HepG2 (cell line): ENCODE results near the gene HEPACAM2. TPM values are rescaled to one million over a fixed set of nuclear protein-coding genes. Genes with fewer than 3 reads are reported as not detected.

Experiments used
- ATAC-seq: fragments of 200-7000 bp; cut with Tn5 transposase; 3 replicates; pipeline ENCODE4 v1.9.1; 2020; ENCODE audit warnings: mild to moderate bottlenecking, moderate library complexity
- BruUV-seq: library from RNA; stranded (reverse); fragments of 400-500 nt; replicated peaks from 2 replicates; lab custom pipeline; 2021; lab: Mats Ljungman, UMichigan
- CTCF ChIA-PET: fragments of 300-600 bp; formaldehyde crosslinking; extraction: SDS; loops from one replicate; lab custom pipeline; 2021; ENCODE audit warnings: low total read pairs, inconsistent platforms, low intra/inter-chr PET ratio; lab: Yijun Ruan, JAX
- POLR2A ChIA-PET: fragments of 350-600 bp; sonication (Branson Sonifier 250); formaldehyde crosslinking; loops from one replicate; lab custom pipeline; 2020; ENCODE audit warnings: antibody characterized with exemption, inconsistent platforms; lab: Yijun Ruan, JAX
- DNase-seq: peaks from one replicate; pipeline ENCODE4 v3.0.0-alpha.2; 2015; ENCODE audit warnings: low spot score
- FAIRE-seq: peaks from 3 replicates; lab custom pipeline; 2011; peaks lifted over from hg19 to GRCh38; lab: Jason Lieb, UNC
- H2AFZ ChIP-seq: one replicate; pipeline ENCODE4 v1.6.1; 2011; ENCODE audit warnings: low read length, inconsistent platforms
- H3K27ac ChIP-seq: fragments of 300-600 bp; 3 replicates; pipeline ENCODE4 v1.8.0; 2011; ENCODE audit warnings: mixed run types, mild to moderate bottlenecking, mixed read lengths, low read length, inconsistent platforms; ENCODE audit not compliant: insufficient read depth; ENCODE audit errors: extremely low read length
- H3K27me3 ChIP-seq, 2 experiments: fragments of 200-600 bp in 1 of 2; 2 replicates in 1 of 2; 3 replicates in 1 of 2; pipeline versions ENCODE4 v1.6.0 to v1.8.0; 2011; ENCODE audit warnings: low read length in 2 of 2, mild to moderate bottlenecking in 2 of 2, moderate library complexity in 2 of 2, inconsistent platforms in 1 of 2; ENCODE audit not compliant: insufficient read depth in 2 of 2, control insufficient read depth in 1 of 2
- H3K36me3 ChIP-seq, 2 experiments: fragments of 200-600 bp in 1 of 2; replicated peaks in 1 of 2; 2 replicates in 1 of 2; 3 replicates in 1 of 2; pipeline versions ENCODE4 v1.5.1 to v1.8.0; 2011; ENCODE audit warnings: low read length in 2 of 2, inconsistent platforms in 1 of 2; ENCODE audit not compliant: insufficient read depth in 2 of 2, control insufficient read depth in 1 of 2
- H3K4me1 ChIP-seq: 2 replicates; pipeline ENCODE4 v1.5.1; 2012; ENCODE audit warnings: low read length, inconsistent platforms; ENCODE audit not compliant: insufficient read depth
- H3K4me2 ChIP-seq: 2 replicates; pipeline ENCODE4 v1.6.0; 2011; ENCODE audit warnings: low read depth, low read length, inconsistent platforms
- H3K4me3 ChIP-seq, 3 experiments: fragments of 200-600 bp in 1 of 3; sonication (generic), shearing (Covaris generic) in 1 of 3; replicated peaks in 1 of 3; 2 replicates each; pipeline ENCODE4 v1.5.1; 2011 to 2016; ENCODE audit warnings: low read length in 3 of 3, inconsistent platforms in 2 of 3, low read depth in 2 of 3, mild to moderate bottlenecking in 2 of 3, control low read depth in 1 of 3, mixed read lengths in 1 of 3; ENCODE audit not compliant: insufficient read depth in 1 of 3
- H3K79me2 ChIP-seq: one replicate; pipeline ENCODE4 v1.6.1; 2011; ENCODE audit warnings: low read length, inconsistent platforms; ENCODE audit not compliant: insufficient read depth
- H3K9ac ChIP-seq: 2 replicates; pipeline ENCODE4 v1.6.0; 2011; ENCODE audit warnings: mild to moderate bottlenecking, low read depth, low read length, inconsistent platforms; ENCODE audit not compliant: insufficient read depth
- H3K9me3 ChIP-seq: 2 replicates; pipeline ENCODE4 v1.5.1; 2012; ENCODE audit warnings: mild to moderate bottlenecking, low read length
- H4K20me1 ChIP-seq: 2 replicates; pipeline ENCODE4 v1.6.0; 2011; ENCODE audit warnings: inconsistent platforms, mild to moderate bottlenecking, low read length, moderate library complexity; ENCODE audit not compliant: insufficient read depth
- CSRNP2 ChIP-seq: sonication (generic); formaldehyde crosslinking; conservative IDR thresholded peaks from 2 replicates; pipeline ENCODE4 v1.8.0; 2022; ENCODE audit warnings: low read depth, missing genetic modification reagents
- DRAP1 ChIP-seq: IDR thresholded peaks from 2 replicates; pipeline ENCODE4 v1.6.1; 2016; ENCODE audit warnings: missing genetic modification reagents, missing compliant biosample characterization
- MBD4 ChIP-seq: IDR thresholded peaks from 2 replicates; pipeline ENCODE4 v1.6.1; 2012; ENCODE audit warnings: low read length, inconsistent platforms, borderline replicate concordance
- SRF ChIP-seq: IDR thresholded peaks from 2 replicates; pipeline ENCODE4 v1.6.1; 2011; ENCODE audit warnings: mild to moderate bottlenecking, low read depth, low read length, moderate library complexity
- ZNF20 ChIP-seq: sonication (generic); formaldehyde crosslinking; IDR thresholded peaks from 2 replicates; pipeline ENCODE4 v1.4.0; 2020; ENCODE audit warnings: mild to moderate bottlenecking, moderate library complexity, missing genetic modification reagents
- ZNF557 ChIP-seq: sonication (generic); formaldehyde crosslinking; IDR thresholded peaks from 2 replicates; pipeline ENCODE4 v1.4.0; 2020; ENCODE audit warnings: missing genetic modification reagents
- ZNF672 ChIP-seq: sonication (generic); formaldehyde crosslinking; IDR thresholded peaks from 2 replicates; pipeline ENCODE4 v1.8.1; 2022; ENCODE audit warnings: missing genetic modification reagents
- ZNF768 ChIP-seq: sonication (generic); formaldehyde crosslinking; IDR thresholded peaks from 2 replicates; pipeline ENCODE4 v1.4.0; 2020; ENCODE audit warnings: missing genetic modification reagents
- ZNF883 ChIP-seq: sonication (generic); formaldehyde crosslinking; IDR thresholded peaks from 2 replicates; pipeline ENCODE4 v1.5.1; 2020; ENCODE audit warnings: mild to moderate bottlenecking, missing genetic modification reagents; ENCODE audit errors: not compliant biosample characterization
- WGBS: methylation state at CpG from one replicate; pipeline ENCODE4 v1.1.6; 2017; ENCODE audit warnings: low lambda C conversion rate; 5-methylcytosine and 5-hydroxymethylcytosine counted together
- in situ Hi-C: cut with HindIII; loops from 2 replicates; pipeline ENCODE4 v1.10.0; 2017; ENCODE audit warnings: low pct_unique_long_range_greater_than_20kb; ENCODE audit not compliant: extremely low pct_ligation_motif_present
- intact Hi-C: fragments of 100-400 bp; cut with micrococcal nuclease; formaldehyde crosslinking; loops from one replicate; pipeline ENCODE4 v1.10.0; 2022; ENCODE audit not compliant: unreplicated experiment
- polyA plus RNA-seq, 8 experiments: library from polyadenylated mRNA; depleted of rRNA in 3 of 8; stranded (reverse) in 7 of 8; unstranded in 1 of 8; fragments of >200 nt; fragmentation: Illumina TruSeq in 4 of 8; extraction: Trizol in 4 of 8; gene quantifications; 2 replicates each; pipeline versions ENCODE4 v1.2.1 to v1.2.3, GENCODE V29; 2011 to 2016; ENCODE audit warnings: low read depth in 4 of 8, missing spikeins in 1 of 8, mixed read lengths in 1 of 8; ENCODE audit not compliant: insufficient read depth in 1 of 8
- total RNA-seq, 5 experiments: library from RNA; depleted of rRNA; stranded (reverse); fragments of >200 nt; fragmentation: Illumina TruSeq; extraction: Trizol; gene quantifications; 2 replicates each; pipeline ENCODE4 v1.2.3, GENCODE V29; 2016; ENCODE audit warnings: low read depth in 1 of 5

HEPACAM2 gene
- total and polyA plus RNA-seq, 2 of the 13 experiments (the other 11 are each of a cell fraction or from before 2014, with no cell fraction given) = not detected

GRCh38 chr7:93194386-93194785 lies 31.9 kb downstream of the HEPACAM2 start:
- TF ChIP-seq DRAP1 (CRISPR knock-in tag) = no peak
- no peak for TF ChIP-seq SRF
- no peak for TF ChIP-seq ZNF883 (CRISPR knock-in tag)
- no peak for TF ChIP-seq ZNF768 (CRISPR knock-in tag)
- TF ChIP-seq ZNF557 (CRISPR knock-in tag) = no peak
- no peak for TF ChIP-seq ZNF672 (CRISPR knock-in tag)
- no peak for TF ChIP-seq MBD4
- TF ChIP-seq CSRNP2 = no peak
- TF ChIP-seq ZNF20 (CRISPR knock-in tag) = no peak
- ATAC-seq (no peak), DNase-seq (peak; percentile 3), FAIRE-seq (no peak)
- intact Hi-C loops (no loop called here), in situ Hi-C loops (no loop called here)
- Histone ChIP-seq H3K9ac (no peak overlapping the region), H3K27me3 (0 out of 5 replicates have a peak, but pooled peaks cover 0 to 4% of the 10 kb centered on the region in 2 experiments), H2AFZ (no peak overlapping the region), H3K79me2 (no peaks in the 10 kb centered on the region), H4K20me1 (no peaks in the 10 kb centered on the region), H3K36me3 (no peaks in the 10 kb centered on the region), H3K9me3 (no peaks in the 10 kb centered on the region), H3K4me3 (no peak overlapping the region), H3K4me2 (no peak overlapping the region), H3K27ac (no peak overlapping the region), H3K4me1 (no peaks in the 10 kb centered on the region)
- ChIA-PET CTCF (no interaction called here), POLR2A (no interaction called here)
- no TSS peak for BruUV-seq
- WGBS = 2% methylated on average over 3 of the region's 3 CpGs
